Neural cell (in vitro differentiated cells): ENCODE data around the gene PPP3R2. TPM values are rescaled to one million over a fixed set of nuclear protein-coding genes. Genes with fewer than 3 reads are reported as not detected.
"Not testable (repeated sequence)": the region's sequence is repeated elsewhere in the genome, so short reads cannot be mapped to it uniquely, and the experiment has no call there.

ENCODE experiments used
- H2AFZ ChIP-seq: fragments of 200-600, 300-800 bp; sonication (generic), shearing (Covaris generic); 2 replicates; pipeline ENCODE4 v1.6.0; 2014; ENCODE audit warnings: low read depth, mild to moderate bottlenecking, antibody characterized with exemption, low read length, moderate library complexity
- H3F3A ChIP-seq: fragments of 200-600 bp; shearing (Covaris generic); 2 replicates; pipeline ENCODE4 v1.6.1; 2016; ENCODE audit warnings: mild to moderate bottlenecking, moderate library complexity, mixed read lengths, antibody characterized with exemption, low read length; ENCODE audit not compliant: insufficient read depth, poor library complexity, severe bottlenecking
- H3K27ac ChIP-seq: fragments of 200-600, 300-800 bp; sonication (generic), shearing (Covaris generic); 2 replicates; pipeline ENCODE4 v1.5.1; 2014; ENCODE audit warnings: mild to moderate bottlenecking, low read length, moderate library complexity
- H3K27me3 ChIP-seq: fragments of 300-800, 200-600 bp; sonication (generic), shearing (Covaris generic); 2 replicates; pipeline ENCODE4 v1.6.0; 2014; ENCODE audit warnings: mild to moderate bottlenecking, low read depth, low read length, moderate library complexity; ENCODE audit not compliant: insufficient read depth
- H3K36me3 ChIP-seq: fragments of 300-800, 200-600 bp; sonication (generic), shearing (Covaris generic); 2 replicates; pipeline ENCODE4 v1.5.1; 2014; ENCODE audit warnings: mild to moderate bottlenecking, antibody characterized with exemption, low read length, moderate library complexity; ENCODE audit not compliant: insufficient read depth
- H3K4me2 ChIP-seq: fragments of 300-800, 200-600 bp; sonication (generic), shearing (Covaris generic); 2 replicates; pipeline ENCODE4 v1.6.0; 2014; ENCODE audit warnings: mild to moderate bottlenecking, low read length
- H3K4me3 ChIP-seq: fragments of 300-800, 200-600 bp; sonication (generic), shearing (Covaris generic); 2 replicates; pipeline ENCODE4 v1.5.1; 2014; ENCODE audit warnings: mild to moderate bottlenecking, low read length, moderate library complexity
- H3K79me2 ChIP-seq: fragments of 200-600 bp; shearing (Covaris generic); replicated peaks from 2 replicates; pipeline ENCODE4 v1.6.0; 2014; ENCODE audit warnings: mild to moderate bottlenecking, low read length, moderate library complexity; ENCODE audit not compliant: insufficient read depth
- H3K9ac ChIP-seq: fragments of 300-800, 200-600 bp; sonication (generic), shearing (Covaris generic); 2 replicates; pipeline ENCODE4 v1.6.1; 2016; ENCODE audit warnings: mild to moderate bottlenecking, low read length, mixed read lengths
- H3K9me2 ChIP-seq: fragments of 200-600 bp; shearing (Covaris generic); 2 replicates; pipeline ENCODE4 v1.6.1; 2016; ENCODE audit warnings: mild to moderate bottlenecking, low read length, mixed read lengths; ENCODE audit not compliant: insufficient read depth
- H3K9me3 ChIP-seq: fragments of 200-600, 300-800 bp; sonication (generic), shearing (Covaris generic); 2 replicates; pipeline ENCODE4 v1.6.1; 2016; ENCODE audit warnings: mild to moderate bottlenecking, mixed run types, low read length, moderate library complexity, mixed read lengths
- H4K20me1 ChIP-seq: fragments of 200-600 bp; shearing (Covaris generic); 2 replicates; pipeline ENCODE4 v1.6.1; 2016; ENCODE audit warnings: mild to moderate bottlenecking, mixed run types; ENCODE audit not compliant: insufficient read depth
- EP300 ChIP-seq: fragments of 450-650 bp; conservative IDR thresholded peaks from 2 replicates; pipeline ENCODE4 v1.6.1; 2014; ENCODE audit warnings: antibody characterized with exemption, mild to moderate bottlenecking, moderate library complexity; ENCODE audit not compliant: poor library complexity, severe bottlenecking
- EZH2 ChIP-seq: fragments of 200-600, 300-800 bp; shearing (Covaris generic), sonication (generic); IDR thresholded peaks from 2 replicates; pipeline ENCODE4 v1.6.1; 2014; ENCODE audit warnings: antibody characterized with exemption, low read length, borderline replicate concordance, mild to moderate bottlenecking; ENCODE audit not compliant: insufficient read depth, poor library complexity, severe bottlenecking
- MXI1 ChIP-seq: fragments of 450-650 bp; conservative IDR thresholded peaks from 2 replicates; pipeline ENCODE4 v1.6.1; 2014; ENCODE audit warnings: antibody characterized with exemption, mild to moderate bottlenecking; ENCODE audit not compliant: poor library complexity, severe bottlenecking
- POLR2AphosphoS5 ChIP-seq: IDR thresholded peaks from 2 replicates; pipeline ENCODE4 v1.6.1; 2012
- RAD21 ChIP-seq: fragments of 450-650 bp; conservative IDR thresholded peaks from 2 replicates; pipeline ENCODE4 v1.6.1; 2014; ENCODE audit warnings: antibody characterized with exemption, mild to moderate bottlenecking, moderate library complexity
- SMC3 ChIP-seq: fragments of 450-650 bp; conservative IDR thresholded peaks from 2 replicates; pipeline ENCODE4 v1.6.1; 2014; ENCODE audit warnings: antibody characterized with exemption, mild to moderate bottlenecking, moderate library complexity; ENCODE audit not compliant: poor library complexity
- TAF1 ChIP-seq: IDR thresholded peaks from 2 replicates; pipeline ENCODE4 v1.6.1; 2012; ENCODE audit warnings: low read depth
- polyA plus RNA-seq: library from polyadenylated mRNA; depleted of rRNA; stranded (reverse); fragments of >200 nt; gene quantifications from 2 replicates; pipeline ENCODE4 v1.2.3, GENCODE V29; 2014
- TF ChIP-seq, protein P1 (sequence below): fragments of 450-650 bp; IDR thresholded peaks from 2 replicates; pipeline ENCODE4 v1.5.1; 2014; ENCODE audit warnings: antibody characterized with exemption, mild to moderate bottlenecking, moderate library complexity; ENCODE audit not compliant: poor library complexity, severe bottlenecking
- TF ChIP-seq, protein P2 (sequence below): IDR thresholded peaks from 2 replicates; pipeline ENCODE4 v1.6.1; 2012; ENCODE audit warnings: borderline replicate concordance

The PPP3R2 gene
- polyA plus RNA-seq, 1 donor from 2014 or later = not detected

DNA sequence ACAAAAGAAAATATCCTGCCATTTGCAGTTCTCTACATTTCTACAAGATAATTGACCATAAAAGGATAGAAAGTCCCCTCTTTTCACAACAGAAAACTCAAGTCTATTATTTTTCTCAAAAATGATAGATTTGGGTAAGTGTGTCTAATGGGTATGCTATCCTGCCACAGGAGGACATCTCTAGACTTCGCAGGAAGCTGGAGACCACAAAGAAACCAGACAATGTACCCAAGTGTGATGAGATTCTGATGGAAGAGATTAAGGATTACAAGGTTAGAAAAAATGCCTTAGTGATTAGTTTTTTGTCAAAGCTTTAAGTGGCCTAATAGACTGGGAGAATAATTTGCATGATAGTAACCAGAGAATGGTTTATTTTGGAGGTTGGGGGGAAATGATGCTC is 33.0 kb downstream of the PPP3R2 start:
- H4K20me1 ChIP-seq = no peaks in the 10 kb centered on the region
- H3K4me3 ChIP-seq = no peak overlapping the region
- H3K9me3 ChIP-seq = no peaks in the 10 kb centered on the region
- H3F3A ChIP-seq = no peaks in the 10 kb centered on the region
- H3K9me2 ChIP-seq = no peaks in the 10 kb centered on the region
- H3K27ac ChIP-seq = no peak overlapping the region
- no peak overlapping the region for H3K4me2 ChIP-seq
- peaks cover 19% of the 10 kb centered on the region for H3K36me3 ChIP-seq
- H3K27me3 ChIP-seq = no peaks in the 10 kb centered on the region
- no peaks in the 10 kb centered on the region for H3K79me2 ChIP-seq
- no peak overlapping the region for H3K9ac ChIP-seq
- H2AFZ ChIP-seq = no peak overlapping the region
- TF ChIP-seq EZH2 (no peak), SMC3 (no peak), MXI1 (no peak), POLR2AphosphoS5 (no peak), RAD21 (no peak), TAF1 (no peak), EP300 (no peak)
- TF ChIP-seq, protein P1, sequence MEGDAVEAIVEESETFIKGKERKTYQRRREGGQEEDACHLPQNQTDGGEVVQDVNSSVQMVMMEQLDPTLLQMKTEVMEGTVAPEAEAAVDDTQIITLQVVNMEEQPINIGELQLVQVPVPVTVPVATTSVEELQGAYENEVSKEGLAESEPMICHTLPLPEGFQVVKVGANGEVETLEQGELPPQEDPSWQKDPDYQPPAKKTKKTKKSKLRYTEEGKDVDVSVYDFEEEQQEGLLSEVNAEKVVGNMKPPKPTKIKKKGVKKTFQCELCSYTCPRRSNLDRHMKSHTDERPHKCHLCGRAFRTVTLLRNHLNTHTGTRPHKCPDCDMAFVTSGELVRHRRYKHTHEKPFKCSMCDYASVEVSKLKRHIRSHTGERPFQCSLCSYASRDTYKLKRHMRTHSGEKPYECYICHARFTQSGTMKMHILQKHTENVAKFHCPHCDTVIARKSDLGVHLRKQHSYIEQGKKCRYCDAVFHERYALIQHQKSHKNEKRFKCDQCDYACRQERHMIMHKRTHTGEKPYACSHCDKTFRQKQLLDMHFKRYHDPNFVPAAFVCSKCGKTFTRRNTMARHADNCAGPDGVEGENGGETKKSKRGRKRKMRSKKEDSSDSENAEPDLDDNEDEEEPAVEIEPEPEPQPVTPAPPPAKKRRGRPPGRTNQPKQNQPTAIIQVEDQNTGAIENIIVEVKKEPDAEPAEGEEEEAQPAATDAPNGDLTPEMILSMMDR = no peak
- TF ChIP-seq, protein P2, sequence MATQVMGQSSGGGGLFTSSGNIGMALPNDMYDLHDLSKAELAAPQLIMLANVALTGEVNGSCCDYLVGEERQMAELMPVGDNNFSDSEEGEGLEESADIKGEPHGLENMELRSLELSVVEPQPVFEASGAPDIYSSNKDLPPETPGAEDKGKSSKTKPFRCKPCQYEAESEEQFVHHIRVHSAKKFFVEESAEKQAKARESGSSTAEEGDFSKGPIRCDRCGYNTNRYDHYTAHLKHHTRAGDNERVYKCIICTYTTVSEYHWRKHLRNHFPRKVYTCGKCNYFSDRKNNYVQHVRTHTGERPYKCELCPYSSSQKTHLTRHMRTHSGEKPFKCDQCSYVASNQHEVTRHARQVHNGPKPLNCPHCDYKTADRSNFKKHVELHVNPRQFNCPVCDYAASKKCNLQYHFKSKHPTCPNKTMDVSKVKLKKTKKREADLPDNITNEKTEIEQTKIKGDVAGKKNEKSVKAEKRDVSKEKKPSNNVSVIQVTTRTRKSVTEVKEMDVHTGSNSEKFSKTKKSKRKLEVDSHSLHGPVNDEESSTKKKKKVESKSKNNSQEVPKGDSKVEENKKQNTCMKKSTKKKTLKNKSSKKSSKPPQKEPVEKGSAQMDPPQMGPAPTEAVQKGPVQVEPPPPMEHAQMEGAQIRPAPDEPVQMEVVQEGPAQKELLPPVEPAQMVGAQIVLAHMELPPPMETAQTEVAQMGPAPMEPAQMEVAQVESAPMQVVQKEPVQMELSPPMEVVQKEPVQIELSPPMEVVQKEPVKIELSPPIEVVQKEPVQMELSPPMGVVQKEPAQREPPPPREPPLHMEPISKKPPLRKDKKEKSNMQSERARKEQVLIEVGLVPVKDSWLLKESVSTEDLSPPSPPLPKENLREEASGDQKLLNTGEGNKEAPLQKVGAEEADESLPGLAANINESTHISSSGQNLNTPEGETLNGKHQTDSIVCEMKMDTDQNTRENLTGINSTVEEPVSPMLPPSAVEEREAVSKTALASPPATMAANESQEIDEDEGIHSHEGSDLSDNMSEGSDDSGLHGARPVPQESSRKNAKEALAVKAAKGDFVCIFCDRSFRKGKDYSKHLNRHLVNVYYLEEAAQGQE = no peak

DNA sequence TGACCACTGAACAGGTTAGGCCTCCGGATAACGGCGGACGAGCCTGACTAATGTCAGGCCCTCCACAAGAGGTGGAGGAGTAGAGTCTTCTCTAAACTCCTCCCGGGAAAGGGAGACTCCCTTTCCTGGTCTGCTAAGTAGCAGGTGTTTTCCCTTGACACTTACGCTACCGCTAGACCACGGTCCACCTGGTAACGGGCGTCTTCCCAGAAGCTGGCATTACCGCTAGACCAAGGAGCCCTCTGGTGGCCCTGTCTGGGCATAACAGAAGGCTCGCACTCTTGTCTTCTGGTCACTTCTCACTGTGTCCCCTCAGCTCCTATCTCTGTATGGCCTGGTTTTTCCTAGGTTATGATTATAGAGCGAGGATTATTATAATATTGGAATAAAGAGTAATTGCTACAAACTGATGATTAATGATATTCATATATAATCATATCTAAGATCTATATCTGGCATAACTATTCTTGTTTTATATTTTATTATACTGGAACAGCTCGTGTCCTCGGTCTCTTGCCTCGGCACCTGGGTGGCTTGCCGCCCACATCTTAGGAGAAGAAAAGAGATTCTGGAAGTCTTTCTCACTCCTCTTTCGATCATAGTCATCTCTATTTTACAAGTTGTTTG is 45.2 kb downstream of the PPP3R2 start:
- not testable (repeated sequence) for H4K20me1 ChIP-seq
- peaks cover 19% of the 10 kb centered on the region for H3K36me3 ChIP-seq

More for the DNA sequence above, 45.2 kb downstream of the PPP3R2 start:
- not testable (repeated sequence) for H3K4me2 ChIP-seq, H3K9me2 ChIP-seq, H3F3A ChIP-seq, H3K9me3 ChIP-seq, H3K27me3 ChIP-seq, H2AFZ ChIP-seq, H3K9ac ChIP-seq, H3K27ac ChIP-seq, H3K79me2 ChIP-seq, H3K4me3 ChIP-seq
- TF ChIP-seq, protein P1 = peak; percentile 33
